ENCODE measurements around the gene WWTR1. TPM values are rescaled to one million over a fixed set of nuclear protein-coding genes. Genes with fewer than 3 reads are reported as not detected.
A peak's percentile ranks its signal among the peaks of the same experiment; 100 is the strongest.

The WWTR1 gene
- total RNA-seq, 6 donors from 2014 or later = 77.5 to 119 (median 107) TPM

DNA sequence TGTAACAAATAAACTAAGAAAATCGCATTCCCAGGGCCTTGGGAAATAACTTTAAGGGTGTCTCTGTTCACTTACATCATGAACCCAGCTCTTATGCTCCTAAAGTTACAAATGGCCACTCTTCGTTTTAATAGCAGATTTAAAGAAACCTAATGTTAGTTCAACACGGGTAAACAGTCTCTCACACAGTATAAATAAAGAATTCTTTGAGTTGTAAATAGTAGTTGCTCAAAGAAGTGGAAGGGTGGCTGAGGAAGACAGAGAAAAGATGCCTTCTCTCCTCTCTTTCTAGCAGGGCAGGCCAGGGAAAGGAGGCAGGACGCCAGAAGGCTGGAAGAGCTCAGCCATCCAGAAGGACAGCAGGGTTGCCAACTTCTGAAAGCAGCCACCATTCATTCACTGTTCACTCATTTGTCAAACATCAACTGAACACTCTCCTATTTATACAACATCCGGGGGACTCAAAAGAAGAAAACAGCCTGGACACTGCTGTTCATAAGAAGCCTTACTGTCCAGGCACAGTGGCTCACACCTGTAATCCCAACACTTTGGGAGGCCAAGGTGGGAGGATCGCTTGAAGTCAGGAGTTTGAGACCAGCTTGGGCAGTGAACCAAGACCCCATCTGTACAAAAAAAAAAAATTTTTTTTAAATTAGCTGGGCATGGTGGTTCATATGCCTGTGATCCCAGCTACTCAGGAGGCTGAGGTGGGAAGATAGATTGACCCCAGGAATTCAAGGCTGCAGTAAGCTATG is 47.3 kb downstream of the WWTR1 start:
- Histone ChIP-seq H3K4me1 (peaks cover 13 to 57% (median 21%) of the 10 kb centered on the region in 4 donors), H3K27me3 (no peaks in the 10 kb centered on the region), H3K4me3 (no peak overlapping the region), H3K27ac (peak overlapping the region in 1 of 4 donors; percentile 64), H3K9me3 (no peaks in the 10 kb centered on the region), H3K36me3 (no peaks in the 10 kb centered on the region)
- WGBS, 2 donors = 48 to 58% methylated on average over 6 of the region's 6 CpGs
- peak in 1 of 2 donors; percentile 24 for ATAC-seq (ENCODE audit: low FRiP score in 2 of 2)
- TF ChIP-seq POLR2A (IDR thresholded peaks at IDR 0.05) = no peak
- no peak for TF ChIP-seq POLR2AphosphoS5 (IDR thresholded peaks at IDR 0.05)
- TF ChIP-seq, protein P1, sequence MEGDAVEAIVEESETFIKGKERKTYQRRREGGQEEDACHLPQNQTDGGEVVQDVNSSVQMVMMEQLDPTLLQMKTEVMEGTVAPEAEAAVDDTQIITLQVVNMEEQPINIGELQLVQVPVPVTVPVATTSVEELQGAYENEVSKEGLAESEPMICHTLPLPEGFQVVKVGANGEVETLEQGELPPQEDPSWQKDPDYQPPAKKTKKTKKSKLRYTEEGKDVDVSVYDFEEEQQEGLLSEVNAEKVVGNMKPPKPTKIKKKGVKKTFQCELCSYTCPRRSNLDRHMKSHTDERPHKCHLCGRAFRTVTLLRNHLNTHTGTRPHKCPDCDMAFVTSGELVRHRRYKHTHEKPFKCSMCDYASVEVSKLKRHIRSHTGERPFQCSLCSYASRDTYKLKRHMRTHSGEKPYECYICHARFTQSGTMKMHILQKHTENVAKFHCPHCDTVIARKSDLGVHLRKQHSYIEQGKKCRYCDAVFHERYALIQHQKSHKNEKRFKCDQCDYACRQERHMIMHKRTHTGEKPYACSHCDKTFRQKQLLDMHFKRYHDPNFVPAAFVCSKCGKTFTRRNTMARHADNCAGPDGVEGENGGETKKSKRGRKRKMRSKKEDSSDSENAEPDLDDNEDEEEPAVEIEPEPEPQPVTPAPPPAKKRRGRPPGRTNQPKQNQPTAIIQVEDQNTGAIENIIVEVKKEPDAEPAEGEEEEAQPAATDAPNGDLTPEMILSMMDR (IDR thresholded peaks at IDR 0.05) = no peak
- TF ChIP-seq EP300 (IDR thresholded peaks at IDR 0.05) = no peak
- no peak for DNase-seq

GRCh38 chr3:149609595-149609994 is 48.2 kb downstream of the WWTR1 start:
- H3K4me1 ChIP-seq = peaks cover 13 to 57% (median 24%) of the 10 kb centered on the region in 4 donors
- WGBS, 2 donors = 41 to 54% methylated on average over 4 of the region's 4 CpGs
- ATAC-seq (ENCODE audit: low FRiP score in 2 of 2) (no peak), DNase-seq (no peak)
- TF ChIP-seq POLR2AphosphoS5 (IDR thresholded peaks at IDR 0.05) (no peak), EP300 (IDR thresholded peaks at IDR 0.05) (no peak), POLR2A (IDR thresholded peaks at IDR 0.05) (no peak)
- TF ChIP-seq, protein P1 (IDR thresholded peaks at IDR 0.05) = no peak
- H3K4me3 ChIP-seq = no peak overlapping the region
- H3K27me3 ChIP-seq = no peaks in the 10 kb centered on the region
- H3K9me3 ChIP-seq = no peaks in the 10 kb centered on the region
- peak overlapping the region in 2 of 4 donors; percentile 33 to 64 for H3K27ac ChIP-seq
- H3K36me3 ChIP-seq = no peaks in the 10 kb centered on the region

- no peaks in the 10 kb centered on the region for H3K9me3 ChIP-seq
- no peak for DNase-seq
- no peak overlapping the region for H3K4me3 ChIP-seq
- H3K27me3 ChIP-seq = no peaks in the 10 kb centered on the region
- H3K36me3 ChIP-seq = no peaks in the 10 kb centered on the region
- TF ChIP-seq EP300 (IDR thresholded peaks at IDR 0.05) = no peak
- TF ChIP-seq, protein P1 (IDR thresholded peaks at IDR 0.05) = no peak
- TF ChIP-seq POLR2AphosphoS5 (IDR thresholded peaks at IDR 0.05) = no peak
- no peak for TF ChIP-seq POLR2A (IDR thresholded peaks at IDR 0.05)
- H3K27ac ChIP-seq = peak overlapping the region in 2 of 4 donors; percentile 33 to 64
- no peak for ATAC-seq (ENCODE audit: low FRiP score in 2 of 2)
- H3K4me1 ChIP-seq = peaks cover 13 to 58% (median 30%) of the 10 kb centered on the region in 4 donors
- 81 to 90% methylated on average over 3 of the region's 3 CpGs for WGBS, 2 donors
Observed at GRCh38 chr3:149608987-149609386, 48.8 kb downstream of the WWTR1 start.

GRCh38 chr3:149605902-149606301 is 51.9 kb downstream of the WWTR1 start:
- Histone ChIP-seq H3K9me3 (no peaks in the 10 kb centered on the region), H3K36me3 (no peaks in the 10 kb centered on the region), H3K4me1 (peaks cover 6 to 46% (median 27%) of the 10 kb centered on the region in 4 donors), H3K27me3 (no peaks in the 10 kb centered on the region), H3K4me3 (no peak overlapping the region), H3K27ac (no peak overlapping the region)
- DNase-seq (no peak), ATAC-seq (ENCODE audit: low FRiP score in 2 of 2) (no peak)
- TF ChIP-seq POLR2AphosphoS5 (IDR thresholded peaks at IDR 0.05) = no peak
- WGBS, 2 donors = 86 to 88% methylated on average over 2 of the region's 2 CpGs

GRCh38 chr3:149604125-149604875 is 53.5 kb downstream of the WWTR1 start:
- Histone ChIP-seq H3K27me3 (no peaks in the 10 kb centered on the region), H3K4me3 (no peak overlapping the region), H3K4me1 (peaks cover 3 to 32% (median 21%) of the 10 kb centered on the region in 4 donors), H3K36me3 (no peaks in the 10 kb centered on the region), H3K9me3 (no peaks in the 10 kb centered on the region), H3K27ac (peak overlapping the region in 1 of 4 donors; percentile 13)
- peak in 1 of 2 donors; percentile 4 for DNase-seq
- TF ChIP-seq, protein P1 (IDR thresholded peaks at IDR 0.05) = no peak
- TF ChIP-seq POLR2A (IDR thresholded peaks at IDR 0.05) (no peak), EP300 (IDR thresholded peaks at IDR 0.05) (no peak), POLR2AphosphoS5 (IDR thresholded peaks at IDR 0.05) (no peak)
- no peak for ATAC-seq (ENCODE audit: low FRiP score in 2 of 2)
- 67 to 76% methylated on average over 2 to 4 of the region's 4 CpGs for WGBS, 2 donors

All from upper lobe of left lung (tissue), 6 donors.